NCI-H2227 (cell line): Measurements from ENCODE around the gene ANXA4.
"Not testable (repeated sequence)": the region's sequence is repeated elsewhere in the genome, so short reads cannot be mapped to it uniquely, and the experiment has no call there.

Source experiments
- DNase-seq: peaks from one replicate; lab custom pipeline; 2025; ENCODE audit not compliant: unreplicated experiment; lab: John Stamatoyannopoulos, UW

ANXA4 gene

GRCh38 chr2:69753659-69754363 lies 11.9 kb downstream of the ANXA4 start:
- no peak for DNase-seq

- DNase-seq = no peak
These were observed 12.7 kb downstream of the ANXA4 start for GRCh38 chr2:69754633-69755032.

- no peak for DNase-seq
These were observed 14.0 kb downstream of the ANXA4 start for GRCh38 chr2:69755862-69756467.

GRCh38 chr2:69762025-69762424 lies 20.1 kb downstream of the ANXA4 start:
- DNase-seq = no peak

- DNase-seq = no peak
These were observed 20.9 kb downstream of the ANXA4 start for GRCh38 chr2:69762513-69763494.

- DNase-seq = not testable (repeated sequence)
These were observed 21.9 kb downstream of the ANXA4 start for GRCh38 chr2:69763831-69764230.

GRCh38 chr2:69764286-69765095 lies 22.6 kb downstream of the ANXA4 start:
- peak; percentile 6 for DNase-seq

GRCh38 chr2:69765096-69765380 lies 23.1 kb downstream of the ANXA4 start:
- DNase-seq = no peak

- DNase-seq = no peak
These were observed 24.1 kb downstream of the ANXA4 start for GRCh38 chr2:69766014-69766413.

- peak; percentile 11 for DNase-seq
These were observed 25.1 kb downstream of the ANXA4 start for GRCh38 chr2:69767034-69767433.

- no peak for DNase-seq
These were observed 26.3 kb downstream of the ANXA4 start for GRCh38 chr2:69768235-69768634.

- no peak for DNase-seq
These were observed 26.9 kb downstream of the ANXA4 start for GRCh38 chr2:69768789-69769188.

- no peak for DNase-seq
These were observed 27.3 kb downstream of the ANXA4 start for GRCh38 chr2:69769272-69769671.

GRCh38 chr2:69770193-69770702 lies 28.3 kb downstream of the ANXA4 start:
- no peak for DNase-seq

- DNase-seq = no peak
These were observed 28.8 kb downstream of the ANXA4 start for GRCh38 chr2:69770747-69771146.

GRCh38 chr2:69771461-69771860 lies 29.5 kb downstream of the ANXA4 start:
- no peak for DNase-seq

GRCh38 chr2:69773206-69773605 lies 31.3 kb downstream of the ANXA4 start:
- DNase-seq = no peak

- not testable (repeated sequence) for DNase-seq
These were observed 32.5 kb downstream of the ANXA4 start for GRCh38 chr2:69774258-69774983.

- DNase-seq = no peak
These were observed 33.3 kb downstream of the ANXA4 start for GRCh38 chr2:69774984-69775982.
